ENCODE data around the gene ASH1L. TPM values are rescaled to one million over a fixed set of nuclear protein-coding genes. Genes with fewer than 3 reads are reported as not detected.
"Not testable (repeated sequence)": the region's sequence is repeated elsewhere in the genome, so short reads cannot be mapped to it uniquely, and the experiment has no call there.

The ASH1L gene
- total and polyA plus RNA-seq, 2 experiments from 2014 or later = 23.6 to 24.7 TPM

DNA sequence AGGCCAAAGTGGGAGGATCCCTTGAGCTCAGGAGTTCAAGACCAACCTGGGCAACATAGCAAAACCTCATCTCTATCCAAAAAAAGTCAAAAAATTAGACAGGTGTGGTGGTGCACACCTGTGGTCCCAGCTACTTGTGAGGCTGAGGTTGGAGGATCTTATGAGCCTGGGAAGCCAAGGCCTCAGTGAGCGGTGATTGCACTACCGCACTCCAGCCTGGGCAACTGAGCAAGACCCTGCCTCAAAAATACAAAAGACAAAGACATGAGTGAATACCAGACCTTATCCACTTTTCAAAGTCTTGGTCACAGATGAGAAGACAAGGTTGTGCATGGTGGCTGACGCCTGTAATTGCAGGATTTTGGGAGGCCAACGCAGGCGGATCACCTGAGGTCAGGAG is 34.3 kb upstream of the ASH1L start (continued):
- TF ChIP-seq, protein P1, sequence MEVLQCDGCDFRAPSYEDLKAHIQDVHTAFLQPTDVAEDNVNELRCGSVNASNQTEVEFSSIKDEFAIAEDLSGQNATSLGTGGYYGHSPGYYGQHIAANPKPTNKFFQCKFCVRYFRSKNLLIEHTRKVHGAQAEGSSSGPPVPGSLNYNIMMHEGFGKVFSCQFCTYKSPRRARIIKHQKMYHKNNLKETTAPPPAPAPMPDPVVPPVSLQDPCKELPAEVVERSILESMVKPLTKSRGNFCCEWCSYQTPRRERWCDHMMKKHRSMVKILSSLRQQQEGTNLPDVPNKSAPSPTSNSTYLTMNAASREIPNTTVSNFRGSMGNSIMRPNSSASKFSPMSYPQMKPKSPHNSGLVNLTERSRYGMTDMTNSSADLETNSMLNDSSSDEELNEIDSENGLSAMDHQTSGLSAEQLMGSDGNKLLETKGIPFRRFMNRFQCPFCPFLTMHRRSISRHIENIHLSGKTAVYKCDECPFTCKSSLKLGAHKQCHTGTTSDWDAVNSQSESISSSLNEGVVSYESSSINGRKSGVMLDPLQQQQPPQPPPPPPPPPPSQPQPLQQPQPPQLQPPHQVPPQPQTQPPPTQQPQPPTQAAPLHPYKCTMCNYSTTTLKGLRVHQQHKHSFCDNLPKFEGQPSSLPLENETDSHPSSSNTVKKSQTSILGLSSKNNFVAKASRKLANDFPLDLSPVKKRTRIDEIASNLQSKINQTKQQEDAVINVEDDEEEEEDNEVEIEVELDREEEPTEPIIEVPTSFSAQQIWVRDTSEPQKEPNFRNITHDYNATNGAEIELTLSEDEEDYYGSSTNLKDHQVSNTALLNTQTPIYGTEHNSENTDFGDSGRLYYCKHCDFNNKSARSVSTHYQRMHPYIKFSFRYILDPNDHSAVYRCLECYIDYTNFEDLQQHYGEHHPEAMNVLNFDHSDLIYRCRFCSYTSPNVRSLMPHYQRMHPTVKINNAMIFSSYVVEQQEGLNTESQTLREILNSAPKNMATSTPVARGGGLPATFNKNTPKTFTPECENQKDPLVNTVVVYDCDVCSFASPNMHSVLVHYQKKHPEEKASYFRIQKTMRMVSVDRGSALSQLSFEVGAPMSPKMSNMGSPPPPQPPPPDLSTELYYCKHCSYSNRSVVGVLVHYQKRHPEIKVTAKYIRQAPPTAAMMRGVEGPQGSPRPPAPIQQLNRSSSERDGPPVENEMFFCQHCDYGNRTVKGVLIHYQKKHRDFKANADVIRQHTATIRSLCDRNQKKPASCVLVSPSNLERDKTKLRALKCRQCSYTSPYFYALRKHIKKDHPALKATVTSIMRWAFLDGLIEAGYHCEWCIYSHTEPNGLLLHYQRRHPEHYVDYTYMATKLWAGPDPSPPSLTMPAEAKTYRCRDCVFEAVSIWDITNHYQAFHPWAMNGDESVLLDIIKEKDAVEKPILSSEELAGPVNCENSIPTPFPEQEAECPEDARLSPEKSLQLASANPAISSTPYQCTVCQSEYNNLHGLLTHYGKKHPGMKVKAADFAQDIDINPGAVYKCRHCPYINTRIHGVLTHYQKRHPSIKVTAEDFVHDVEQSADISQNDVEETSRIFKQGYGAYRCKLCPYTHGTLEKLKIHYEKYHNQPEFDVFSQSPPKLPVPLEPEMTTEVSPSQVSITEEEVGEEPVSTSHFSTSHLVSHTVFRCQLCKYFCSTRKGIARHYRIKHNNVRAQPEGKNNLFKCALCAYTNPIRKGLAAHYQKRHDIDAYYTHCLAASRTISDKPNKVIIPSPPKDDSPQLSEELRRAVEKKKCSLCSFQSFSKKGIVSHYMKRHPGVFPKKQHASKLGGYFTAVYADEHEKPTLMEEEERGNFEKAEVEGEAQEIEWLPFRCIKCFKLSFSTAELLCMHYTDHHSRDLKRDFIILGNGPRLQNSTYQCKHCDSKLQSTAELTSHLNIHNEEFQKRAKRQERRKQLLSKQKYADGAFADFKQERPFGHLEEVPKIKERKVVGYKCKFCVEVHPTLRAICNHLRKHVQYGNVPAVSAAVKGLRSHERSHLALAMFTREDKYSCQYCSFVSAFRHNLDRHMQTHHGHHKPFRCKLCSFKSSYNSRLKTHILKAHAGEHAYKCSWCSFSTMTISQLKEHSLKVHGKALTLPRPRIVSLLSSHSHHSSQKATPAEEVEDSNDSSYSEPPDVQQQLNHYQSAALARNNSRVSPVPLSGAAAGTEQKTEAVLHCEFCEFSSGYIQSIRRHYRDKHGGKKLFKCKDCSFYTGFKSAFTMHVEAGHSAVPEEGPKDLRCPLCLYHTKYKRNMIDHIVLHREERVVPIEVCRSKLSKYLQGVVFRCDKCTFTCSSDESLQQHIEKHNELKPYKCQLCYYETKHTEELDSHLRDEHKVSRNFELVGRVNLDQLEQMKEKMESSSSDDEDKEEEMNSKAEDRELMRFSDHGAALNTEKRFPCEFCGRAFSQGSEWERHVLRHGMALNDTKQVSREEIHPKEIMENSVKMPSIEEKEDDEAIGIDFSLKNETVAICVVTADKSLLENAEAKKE (CRISPR knock-in tag; IDR thresholded peaks at IDR 0.05) = no peak
- no peak for TF ChIP-seq NANOG (IDR thresholded peaks at IDR 0.05; ENCODE audit: borderline replicate concordance)

DNA sequence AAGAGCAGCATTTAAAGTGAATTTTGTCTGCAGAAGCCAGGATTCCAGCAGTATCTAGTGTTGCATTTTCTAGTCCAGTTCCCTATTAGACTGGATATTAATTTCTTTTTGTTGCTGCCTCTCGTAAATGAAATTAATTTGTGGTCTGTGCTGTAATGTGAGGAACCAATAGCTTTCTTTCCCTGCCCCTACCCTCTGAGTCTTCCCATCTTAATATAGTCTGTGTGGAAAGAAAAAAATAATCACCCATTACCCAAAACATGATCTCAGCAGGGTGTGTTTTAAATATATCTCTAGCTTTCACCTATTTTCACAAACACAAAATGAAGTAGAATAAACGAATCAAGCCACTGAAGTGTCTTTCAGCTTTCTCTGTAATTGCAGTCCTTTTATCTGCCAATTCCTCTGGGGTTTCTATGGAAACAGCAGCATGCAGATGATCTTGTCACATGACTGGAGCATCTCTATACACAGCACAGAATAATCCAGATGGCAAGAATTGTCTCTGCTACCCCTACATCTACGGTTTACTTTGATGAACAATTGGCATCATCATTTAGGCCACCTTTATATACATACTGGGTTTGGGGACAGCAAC is 33.4 kb upstream of the ASH1L start:
- H2AFZ ChIP-seq; H3K27me3 ChIP-seq (ENCODE audit: insufficient read depth); H3K9me2 ChIP-seq (ENCODE audit: insufficient read depth); H3K36me3 Mint-ChIP-seq (ENCODE audit: low read depth); H3K4me1 ChIP-seq (ENCODE audit: insufficient read depth); H4K20me1 ChIP-seq (replicated peaks; ENCODE audit: insufficient read depth); H3K4me2 ChIP-seq; H3K4me3 ChIP-seq; H3K9me3 Mint-ChIP-seq; ATAC-seq; H3K79me2 ChIP-seq (replicated peaks; ENCODE audit: insufficient read depth); H3K4me3 Mint-ChIP-seq; DNase-seq (ENCODE audit: low spot score); H3F3A ChIP-seq (replicated peaks; ENCODE audit: low read depth); H3K36me3 ChIP-seq (ENCODE audit: insufficient read depth); H3K27ac ChIP-seq (ENCODE audit: low read depth); H3K27me3 Mint-ChIP-seq (ENCODE audit: insufficient read depth, low read depth, poor library complexity); H3K27ac Mint-ChIP-seq: not testable (repeated sequence)
- H3K4me1 Mint-ChIP-seq = peaks cover 19% of the 10 kb centered on the region

- Histone ChIP-seq H3K27me3 (ENCODE audit: insufficient read depth) (no peaks in the 10 kb centered on the region), H3K4me3 (no peak overlapping the region), H3K4me1 (ENCODE audit: insufficient read depth) (no peaks in the 10 kb centered on the region), H4K20me1 (replicated peaks; ENCODE audit: insufficient read depth) (no peaks in the 10 kb centered on the region), H3K36me3 (ENCODE audit: insufficient read depth) (no peaks in the 10 kb centered on the region), H3K27ac (ENCODE audit: low read depth) (no peak overlapping the region), H3F3A (replicated peaks; ENCODE audit: low read depth) (no peaks in the 10 kb centered on the region), H3K4me2 (no peak overlapping the region), H3K79me2 (replicated peaks; ENCODE audit: insufficient read depth) (no peaks in the 10 kb centered on the region), H3K9me2 (ENCODE audit: insufficient read depth) (no peaks in the 10 kb centered on the region), H2AFZ (no peak overlapping the region)
- Mint-ChIP-seq H3K36me3 (ENCODE audit: low read depth) (no peaks in the 10 kb centered on the region), H3K4me3 (no peak overlapping the region), H3K9me3 (no peaks in the 10 kb centered on the region), H3K4me1 (no peaks in the 10 kb centered on the region), H3K27ac (no peak overlapping the region), H3K27me3 (ENCODE audit: insufficient read depth, low read depth, poor library complexity) (no peaks in the 10 kb centered on the region)
- DNase-seq (ENCODE audit: low spot score) = peak; percentile 87
- ATAC-seq = peak; percentile 73
- TF ChIP-seq CREB1 (CRISPR knock-in tag; IDR thresholded peaks at IDR 0.05; ENCODE audit: low read depth) (no peak), EZH2phosphoT487 (IDR thresholded peaks at IDR 0.05; ENCODE audit: unreplicated experiment) (no peak), JUNB (IDR thresholded peaks at IDR 0.05; ENCODE audit: unreplicated experiment) (no peak)
- TF ChIP-seq, protein P1 (CRISPR knock-in tag; IDR thresholded peaks at IDR 0.05) = no peak
Measured at GRCh38 chr1:155591770-155592169, 29.2 kb upstream of the ASH1L start.

Data from GM23338 (cell line).